H1 (cell line): Measurements from ENCODE around the gene CFAP161. TPM values are rescaled to one million over a fixed set of nuclear protein-coding genes. Genes with fewer than 3 reads are reported as not detected.

Experiments
- CTCF ChIA-PET: fragments of 300-600 bp; sonication (Branson Sonifier 250); formaldehyde crosslinking; loops from one replicate; lab custom pipeline; 2021; ENCODE audit not compliant: partially characterized antibody; lab: Charles Lee
- POLR2A ChIA-PET: fragments of 300-600 bp; sonication (Branson Sonifier 250); formaldehyde crosslinking; loops from one replicate; lab custom pipeline; 2021; ENCODE audit warnings: inconsistent platforms; ENCODE audit not compliant: partially characterized antibody; lab: Charles Lee
- DNase-seq, 2 experiments: peaks; one replicate each; pipeline versions ENCODE4 v3.0.0 to v3.0.0-alpha.2; 2010 to 2022; ENCODE audit warnings: low spot score in 2 of 2, low read depth in 1 of 2, mixed read lengths in 1 of 2
- FAIRE-seq: peaks from 2 replicates; lab custom pipeline; 2011; peaks lifted over from hg19 to GRCh38; lab: Jason Lieb, UNC
- H2AFZ ChIP-seq: 2 replicates; pipeline ENCODE4 v1.8.1; 2012; ENCODE audit warnings: low read length, inconsistent platforms
- H2AK5ac ChIP-seq: 2 replicates; pipeline ENCODE4 v1.6.1; 2013; ENCODE audit warnings: low read depth, low read length
- H2BK120ac ChIP-seq: replicated peaks from 2 replicates; pipeline ENCODE3; 2013; ENCODE audit warnings: low read depth, low read length, inconsistent platforms
- H2BK12ac ChIP-seq: 2 replicates; pipeline ENCODE4 v1.6.1; 2013; ENCODE audit warnings: low read depth, low read length
- H2BK15ac ChIP-seq: 2 replicates; pipeline ENCODE4 v1.6.1; 2013; ENCODE audit warnings: low read length
- H2BK20ac ChIP-seq: 2 replicates; pipeline ENCODE4 v1.6.1; 2013; ENCODE audit warnings: low read length
- H2BK5ac ChIP-seq: 2 replicates; pipeline ENCODE4 v1.6.1; 2013; ENCODE audit warnings: low read depth, low read length
- H3K14ac ChIP-seq: 2 replicates; pipeline ENCODE4 v1.6.1; 2013; ENCODE audit warnings: inconsistent platforms; ENCODE audit not compliant: insufficient read length
- H3K18ac ChIP-seq: 2 replicates; pipeline ENCODE4 v1.6.1; 2013; ENCODE audit warnings: low read length; ENCODE audit errors: extremely low read depth
- H3K23ac ChIP-seq: 2 replicates; pipeline ENCODE4 v1.6.1; 2013; ENCODE audit warnings: inconsistent platforms; ENCODE audit not compliant: insufficient read length
- H3K23me2 ChIP-seq: 2 replicates; pipeline ENCODE4 v1.6.1; 2013; ENCODE audit warnings: low read depth, low read length
- H3K27ac ChIP-seq: 2 replicates; pipeline ENCODE4 v1.6.1; 2011; ENCODE audit warnings: low read depth, low read length, inconsistent platforms
- H3K27me3 ChIP-seq, 4 experiments: replicated peaks in 1 of 4; 1 replicate in 1 of 4; 2 replicates in 3 of 4; pipeline versions ENCODE4 v1.6.1 to v1.8.1; 2011 to 2013; ENCODE audit warnings: low read length in 3 of 4, mild to moderate bottlenecking in 3 of 4, inconsistent platforms in 2 of 4, mixed read lengths in 2 of 4, moderate library complexity in 1 of 4; ENCODE audit not compliant: control insufficient read depth in 3 of 4, insufficient read depth in 3 of 4; ENCODE audit errors: extremely low read depth in 1 of 4
- H3K36me3 ChIP-seq, 4 experiments: 2 replicates each; pipeline versions ENCODE4 v1.6.1 to v1.8.1; 2011 to 2013; ENCODE audit warnings: mild to moderate bottlenecking in 4 of 4, low read length in 3 of 4, moderate library complexity in 2 of 4, control low read depth in 1 of 4, inconsistent platforms in 1 of 4; ENCODE audit not compliant: insufficient read depth in 4 of 4, control insufficient read depth in 2 of 4
- H3K4ac ChIP-seq: replicated peaks from 2 replicates; pipeline ENCODE3; 2013; ENCODE audit warnings: low read length, low read depth, mixed read lengths, inconsistent platforms; ENCODE audit not compliant: insufficient read length
- H3K4me1 ChIP-seq, 4 experiments: replicated peaks in 1 of 4; 1 replicate in 1 of 4; 2 replicates in 3 of 4; pipeline versions ENCODE4 v1.6.1 to v1.8.1; 2011 to 2013; ENCODE audit warnings: low read length in 3 of 4, inconsistent platforms in 2 of 4, mixed read lengths in 1 of 4; ENCODE audit not compliant: insufficient read depth in 4 of 4, control insufficient read depth in 3 of 4
- H3K4me2 ChIP-seq, 2 experiments: 2 replicates each; pipeline versions ENCODE4 v1.6.1 to v1.8.1; 2011 to 2013; ENCODE audit warnings: low read depth in 2 of 2, low read length in 2 of 2, control low read depth in 1 of 2, inconsistent platforms in 1 of 2, mild to moderate bottlenecking in 1 of 2; ENCODE audit not compliant: insufficient read depth in 1 of 2
- H3K4me3 ChIP-seq, 4 experiments: fragments of 200-600, 300-600 bp in 1 of 4; sonication (generic), shearing (Covaris generic), sonication (Bioruptor Twin) in 1 of 4; 2 replicates each; pipeline versions ENCODE4 v1.5.1 to v1.8.1; 2011 to 2016; ENCODE audit warnings: low read length in 4 of 4, low read depth in 3 of 4, control low read depth in 2 of 4, inconsistent platforms in 2 of 4, mild to moderate bottlenecking in 2 of 4, mixed read lengths in 1 of 4, moderate library complexity in 1 of 4; ENCODE audit not compliant: insufficient read depth in 2 of 4; ENCODE audit errors: extremely low read depth in 1 of 4
- H3K56ac ChIP-seq: replicated peaks from 2 replicates; pipeline ENCODE3; 2013; ENCODE audit warnings: low read depth, mild to moderate bottlenecking, mixed read lengths, low read length, inconsistent platforms; ENCODE audit not compliant: insufficient read length
- H3K79me1 ChIP-seq: 2 replicates; pipeline ENCODE4 v1.6.1; 2013; ENCODE audit warnings: low read depth, low read length, control low read depth
- H3K79me2 ChIP-seq, 2 experiments: 2 replicates each; pipeline versions ENCODE4 v1.6.1 to v1.8.1; 2012 to 2013; ENCODE audit warnings: low read length in 2 of 2, mild to moderate bottlenecking in 2 of 2, inconsistent platforms in 1 of 2; ENCODE audit not compliant: insufficient read depth in 2 of 2, control insufficient read depth in 1 of 2
- H3K9ac ChIP-seq, 4 experiments: replicated peaks in 1 of 4; 1 replicate in 1 of 4; 2 replicates in 3 of 4; pipeline versions ENCODE4 v1.6.1 to v1.8.1; 2011 to 2013; ENCODE audit warnings: low read depth in 3 of 4, low read length in 3 of 4, control low read depth in 2 of 4, mild to moderate bottlenecking in 2 of 4, moderate library complexity in 2 of 4, inconsistent platforms in 1 of 4; ENCODE audit errors: extremely low read depth in 1 of 4
- H3K9me3 ChIP-seq, 2 experiments: 2 replicates each; pipeline versions ENCODE4 v1.6.1 to v1.8.1; 2012 to 2013; ENCODE audit warnings: mild to moderate bottlenecking in 2 of 2, moderate library complexity in 2 of 2, control low read depth in 1 of 2, inconsistent platforms in 1 of 2, low read depth in 1 of 2, low read length in 1 of 2, mixed read lengths in 1 of 2; ENCODE audit not compliant: insufficient read depth in 2 of 2
- H4K20me1 ChIP-seq, 2 experiments: replicated peaks in 1 of 2; 2 replicates each; pipeline versions ENCODE3 to v1.8.1; 2011 to 2013; ENCODE audit warnings: inconsistent platforms in 2 of 2, low read length in 2 of 2, mild to moderate bottlenecking in 1 of 2; ENCODE audit not compliant: insufficient read depth in 2 of 2, control insufficient read depth in 1 of 2
- H4K5ac ChIP-seq: 2 replicates; pipeline ENCODE4 v1.6.1; 2013; ENCODE audit warnings: low read length, low read depth, mixed read lengths, inconsistent platforms; ENCODE audit not compliant: insufficient read length
- H4K8ac ChIP-seq: 2 replicates; pipeline ENCODE4 v1.8.0; 2013; ENCODE audit warnings: mild to moderate bottlenecking, moderate library complexity, low read length, inconsistent platforms; ENCODE audit not compliant: insufficient read depth; ENCODE audit errors: extremely low read depth
- H4K91ac ChIP-seq: replicated peaks from 2 replicates; pipeline ENCODE3; 2013; ENCODE audit warnings: low read length, mixed read lengths, inconsistent platforms; ENCODE audit not compliant: insufficient read length
- BACH1 ChIP-seq: IDR thresholded peaks from 2 replicates; pipeline ENCODE4 v1.6.1; 2012; ENCODE audit warnings: low read length, improper control_type of control experiment
- CHD1 ChIP-seq: IDR thresholded peaks from 2 replicates; pipeline ENCODE4 v1.6.1; 2012; ENCODE audit warnings: low read depth, low read length, improper control_type of control experiment
- CTBP2 ChIP-seq: IDR thresholded peaks from 2 replicates; pipeline ENCODE4 v1.7.0; 2011; ENCODE audit warnings: borderline replicate concordance, mild to moderate bottlenecking, moderate library complexity, mixed read lengths, low read length; ENCODE audit not compliant: insufficient read depth, insufficient read length
- FOSL1 ChIP-seq: IDR thresholded peaks from 2 replicates; pipeline ENCODE4 v1.6.1; 2011; ENCODE audit warnings: mild to moderate bottlenecking, low read depth, low read length, moderate library complexity; ENCODE audit not compliant: insufficient read depth
- KDM4A ChIP-seq: IDR thresholded peaks from one replicate; pipeline ENCODE4 v1.7.1; 2012; ENCODE audit warnings: low read depth, mild to moderate bottlenecking, moderate library complexity, low read length, inconsistent platforms; ENCODE audit not compliant: severe bottlenecking
- NANOG ChIP-seq: IDR thresholded peaks from 2 replicates; pipeline ENCODE4 v1.6.1; 2011; ENCODE audit warnings: low read length, low read depth, mild to moderate bottlenecking, inconsistent platforms; ENCODE audit not compliant: insufficient read depth, poor library complexity, severe bottlenecking
- PHF8 ChIP-seq: fragments of 200-600 bp; sonication (generic); conservative IDR thresholded peaks from 2 replicates; pipeline ENCODE4 v1.7.1; 2012; ENCODE audit warnings: low read depth, mild to moderate bottlenecking, inconsistent platforms, low read length, moderate library complexity
- POLR2AphosphoS5 ChIP-seq: IDR thresholded peaks from 2 replicates; pipeline ENCODE4 v1.6.1; 2011; ENCODE audit warnings: low read depth, low read length
- RXRA ChIP-seq: IDR thresholded peaks from 2 replicates; pipeline ENCODE4 v1.6.1; 2011; ENCODE audit warnings: low read depth, mild to moderate bottlenecking, low read length, moderate library complexity; ENCODE audit not compliant: insufficient read depth
- SIX5 ChIP-seq: IDR thresholded peaks from 2 replicates; pipeline ENCODE4 v1.6.1; 2011; ENCODE audit warnings: mild to moderate bottlenecking, low read depth, low read length
- TAF1 ChIP-seq: IDR thresholded peaks from 2 replicates; pipeline ENCODE4 v1.6.1; 2011; ENCODE audit warnings: mild to moderate bottlenecking, low read depth, low read length
- TCF12 ChIP-seq: IDR thresholded peaks from 2 replicates; pipeline ENCODE4 v1.6.1; 2011; ENCODE audit warnings: low read depth, mild to moderate bottlenecking, low read length
- WGBS, 2 experiments: shearing (Covaris generic) in 1 of 2; methylation state at CpG; one replicate each; pipeline versions ENCODE4 v1.1.6 to v1.1.7; 2013 to 2015; ENCODE audit warnings: low lambda C conversion rate in 2 of 2, mixed read lengths in 2 of 2, inconsistent platforms in 1 of 2, low coverage in 1 of 2, missing lambda C conversion rate in 1 of 2; ENCODE audit not compliant: insufficient replicate concordance in 2 of 2, insufficient coverage in 1 of 2, insufficient read length in 1 of 2; ENCODE audit errors: extremely low coverage in 1 of 2, missing lambda C conversion rate in 1 of 2; 5-methylcytosine and 5-hydroxymethylcytosine counted together
- polyA plus RNA-seq, 7 experiments: library from polyadenylated mRNA; depleted of rRNA in 3 of 7; stranded (reverse) in 5 of 7; unstranded in 2 of 7; fragments of >200 nt in 5 of 7; fragments of 200-250 nt in 2 of 7; gene quantifications; 1 replicate in 5 of 7; 2 replicates in 1 of 7; 4 replicates in 1 of 7; pipeline versions ENCODE4 v1.2.1 to v1.2.3, GENCODE V29; 2011 to 2013; ENCODE audit warnings: missing spikeins in 2 of 7, mixed read lengths in 2 of 7
- total RNA-seq: library from RNA; stranded (reverse); fragmentation: NEBNext Ultra II Directional; extraction: Animal tissue kit (Norgen Biotek cat#: 25700); gene quantifications from 2 replicates; pipeline ENCODE4 v1.2.1, GENCODE V29; 2021
- TF ChIP-seq, protein P1 (sequence below): IDR thresholded peaks from 2 replicates; pipeline ENCODE4 v1.6.1; 2012; ENCODE audit warnings: low read length, inconsistent platforms

CFAP161 gene
- total and polyA plus RNA-seq, 2 of the 8 experiments (the other 6 are each of a cell fraction or from before 2014, with no cell fraction given): 0.05 TPM; not detected in 1

DNA sequence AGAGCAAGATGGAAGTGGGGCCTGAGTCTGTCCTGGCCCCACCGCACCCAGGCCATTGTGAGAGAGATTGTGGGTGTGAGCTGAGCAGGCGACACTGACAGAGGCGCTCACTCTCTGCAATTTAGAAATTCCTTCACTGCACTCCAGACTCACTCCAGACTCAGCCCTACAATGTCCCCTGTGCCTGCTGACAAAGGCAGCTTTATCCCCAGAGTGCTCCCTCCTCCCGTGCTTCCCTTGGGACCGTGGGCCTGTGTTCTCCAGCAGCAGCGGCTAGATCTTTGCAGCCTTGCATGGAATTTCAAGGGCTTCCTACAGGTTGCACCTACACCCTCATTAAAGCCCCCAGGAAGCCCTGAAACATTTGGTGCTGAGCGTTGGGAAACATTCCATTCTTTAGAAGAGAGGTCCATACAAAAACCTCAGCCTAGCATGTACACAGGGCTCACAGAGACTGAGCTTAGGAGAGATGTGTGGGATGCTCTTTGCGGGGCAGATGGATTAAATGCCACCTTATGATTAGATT is 61.3 kb downstream of the CFAP161 start:
- H3K4me1 ChIP-seq: no peaks in the 10 kb centered on the region
- H2AFZ ChIP-seq: no peak overlapping the region
- CTCF ChIA-PET: interaction anchor here (0.9 to 6.5 kb wide), 3 partner anchors 11 to 72 kb away, joined by 3 to 46 read pairs (median 4); no protein-coding TSS in a partner anchor
- TF ChIP-seq PHF8: no peak
- TF ChIP-seq, protein P1, sequence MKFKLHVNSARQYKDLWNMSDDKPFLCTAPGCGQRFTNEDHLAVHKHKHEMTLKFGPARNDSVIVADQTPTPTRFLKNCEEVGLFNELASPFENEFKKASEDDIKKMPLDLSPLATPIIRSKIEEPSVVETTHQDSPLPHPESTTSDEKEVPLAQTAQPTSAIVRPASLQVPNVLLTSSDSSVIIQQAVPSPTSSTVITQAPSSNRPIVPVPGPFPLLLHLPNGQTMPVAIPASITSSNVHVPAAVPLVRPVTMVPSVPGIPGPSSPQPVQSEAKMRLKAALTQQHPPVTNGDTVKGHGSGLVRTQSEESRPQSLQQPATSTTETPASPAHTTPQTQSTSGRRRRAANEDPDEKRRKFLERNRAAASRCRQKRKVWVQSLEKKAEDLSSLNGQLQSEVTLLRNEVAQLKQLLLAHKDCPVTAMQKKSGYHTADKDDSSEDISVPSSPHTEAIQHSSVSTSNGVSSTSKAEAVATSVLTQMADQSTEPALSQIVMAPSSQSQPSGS: no peak
- TF ChIP-seq TCF12: no peak
- TF ChIP-seq FOSL1: no peak
- TF ChIP-seq TAF1: no peak
- no peak for TF ChIP-seq NANOG
- no peak for TF ChIP-seq CTBP2
- TF ChIP-seq SIX5: no peak
- TF ChIP-seq BACH1: no peak
- TF ChIP-seq KDM4A: no peak
- no peak for TF ChIP-seq POLR2AphosphoS5
- TF ChIP-seq CHD1: no peak
- no peak for TF ChIP-seq RXRA

More for the DNA sequence above, 61.3 kb downstream of the CFAP161 start:
- no peak overlapping the region for H4K91ac ChIP-seq
- no peak overlapping the region for H3K56ac ChIP-seq
- no peak overlapping the region for H3K23ac ChIP-seq
- H3K4me3 ChIP-seq: no peak overlapping the region
- H3K9ac ChIP-seq: no peak overlapping the region
- POLR2A ChIA-PET: no interaction called here
- no peak overlapping the region for H2AK5ac ChIP-seq
- DNase-seq (no peak), FAIRE-seq (no peak)
- no peak overlapping the region for H2BK5ac ChIP-seq
- no peak overlapping the region for H3K18ac ChIP-seq
- H3K36me3 ChIP-seq: no peaks in the 10 kb centered on the region
- H3K4me2 ChIP-seq: no peak overlapping the region
- H3K79me2 ChIP-seq: no peaks in the 10 kb centered on the region
- H4K8ac ChIP-seq: no peak overlapping the region
- H2BK15ac ChIP-seq: no peak overlapping the region
- no peak overlapping the region for H2BK12ac ChIP-seq
- H3K9me3 ChIP-seq: no peaks in the 10 kb centered on the region
- WGBS, 2 experiments: 90% methylated on average over 8 of the region's 8 CpGs; no CpG with 5 or more reads in 1 of the 2 experiments
- no peak overlapping the region for H4K5ac ChIP-seq
- H3K27me3 ChIP-seq: no peaks in the 10 kb centered on the region
- H3K79me1 ChIP-seq: no peaks in the 10 kb centered on the region
- H2BK120ac ChIP-seq: no peak overlapping the region
- H3K14ac ChIP-seq: no peak overlapping the region
- H3K23me2 ChIP-seq: no peaks in the 10 kb centered on the region
- no peak overlapping the region for H2BK20ac ChIP-seq
- H3K27ac ChIP-seq: no peak overlapping the region
- no peaks in the 10 kb centered on the region for H4K20me1 ChIP-seq
- no peak overlapping the region for H3K4ac ChIP-seq
